SH-SY5Y (cell line): ENCODE measurements around the gene PRICKLE4.

Experiments
- GATA2 ChIP-seq: IDR thresholded peaks from 2 replicates; pipeline ENCODE4 v1.6.1; 2011; ENCODE audit warnings: mild to moderate bottlenecking, low read depth, low read length
- GATA3 ChIP-seq: IDR thresholded peaks from 2 replicates; pipeline ENCODE4 v1.6.1; 2011; ENCODE audit warnings: low read depth, mild to moderate bottlenecking, low read length, moderate library complexity

PRICKLE4 gene

DNA sequence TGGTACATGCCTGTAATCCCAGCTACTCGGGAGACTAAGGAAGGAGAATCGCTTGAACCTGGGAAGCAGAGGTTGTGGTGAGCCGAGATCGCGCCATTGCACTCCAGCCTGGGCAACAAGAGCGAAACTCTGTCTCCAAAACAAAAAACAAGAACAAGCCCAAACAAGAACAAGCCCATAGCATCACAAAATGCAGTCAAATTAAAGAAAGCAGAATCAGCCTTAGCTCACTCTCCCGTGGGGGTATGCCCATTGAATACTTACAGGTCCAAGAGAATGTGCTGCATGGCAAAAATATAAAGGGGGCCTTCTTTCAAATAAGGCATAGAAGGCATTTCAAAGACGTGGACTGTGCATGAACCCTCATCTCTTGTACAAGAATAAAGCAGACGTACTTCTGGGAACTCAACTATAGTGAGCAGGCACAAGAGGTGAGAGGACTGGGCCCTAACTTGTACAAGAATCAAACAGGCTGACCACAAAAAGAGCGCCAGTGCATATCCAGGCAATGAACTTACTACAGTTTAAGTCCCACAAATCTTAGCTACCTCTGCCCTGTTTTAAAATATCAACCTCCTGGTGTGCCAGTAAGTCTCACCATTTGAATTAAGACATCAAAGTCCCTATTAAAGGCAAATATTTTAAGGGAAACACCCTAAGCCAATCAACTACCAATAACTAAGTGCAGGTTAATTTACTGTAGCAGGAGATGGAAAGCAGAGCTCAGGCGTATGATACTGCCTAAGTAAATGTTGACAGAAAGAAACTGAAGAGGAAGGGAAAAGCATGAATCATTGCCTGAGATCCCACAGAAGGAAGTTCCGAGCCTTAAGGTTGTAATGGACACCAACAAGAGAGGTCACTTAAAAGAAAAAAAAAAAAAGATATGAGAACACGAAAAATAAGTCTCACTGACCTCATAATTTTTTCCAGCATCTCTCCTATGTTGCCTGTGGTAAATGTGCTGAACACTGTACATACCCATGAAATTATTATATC is 44.3 kb downstream of the PRICKLE4 start:
- no peak for TF ChIP-seq GATA2
- no peak for TF ChIP-seq GATA3

DNA sequence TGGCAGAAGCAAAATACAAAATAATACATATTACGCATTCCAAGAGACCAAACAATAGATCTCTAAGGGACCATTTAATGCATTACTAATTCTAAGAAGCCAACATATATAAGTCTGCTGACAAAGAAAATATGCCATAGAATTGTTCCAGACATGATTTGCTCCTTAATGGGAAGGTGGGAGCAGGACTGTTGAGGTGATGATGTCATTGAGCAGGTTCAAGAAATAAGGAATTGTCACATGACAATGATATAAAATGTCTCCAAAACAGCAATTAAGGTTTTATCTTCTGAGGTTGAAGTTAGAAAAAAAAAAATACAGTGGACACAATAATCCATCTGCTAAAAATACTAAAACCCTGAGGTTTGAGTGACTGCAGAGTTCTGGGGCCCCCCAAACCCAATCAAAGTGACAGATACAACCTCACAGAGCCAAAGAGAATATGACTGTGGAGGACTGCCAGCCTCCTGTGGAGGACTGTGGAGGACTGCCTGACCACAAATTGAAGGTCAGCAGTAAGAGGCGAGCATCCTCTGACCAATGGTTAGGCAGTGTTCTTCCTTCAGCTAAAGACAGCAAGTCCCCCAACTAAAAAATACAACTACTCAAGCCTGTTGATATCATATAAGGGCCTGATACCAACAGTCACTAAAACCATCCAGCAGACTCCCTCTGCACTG is 45.9 kb downstream of the PRICKLE4 start:
- TF ChIP-seq GATA2 (no peak), GATA3 (no peak)

DNA sequence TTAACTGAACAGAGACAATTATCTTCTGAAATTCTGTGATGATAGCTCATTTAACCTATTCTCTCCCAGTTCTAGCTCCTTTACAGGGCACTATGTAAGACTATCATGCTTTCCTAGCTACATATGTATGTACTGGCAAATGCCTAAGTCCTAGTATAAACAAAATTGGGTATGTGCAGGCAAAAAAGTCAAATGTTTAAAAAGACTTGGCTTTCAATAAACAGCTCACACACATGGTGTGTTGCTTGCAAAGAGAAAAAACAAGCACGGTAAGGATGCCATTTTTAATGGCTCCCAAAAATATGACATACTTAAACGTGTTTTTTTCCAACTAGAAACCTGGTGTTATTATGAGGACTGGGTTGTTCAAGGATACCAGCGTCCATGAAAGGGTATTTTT is 51.7 kb downstream of the PRICKLE4 start:
- TF ChIP-seq GATA3 (no peak), GATA2 (no peak)

DNA sequence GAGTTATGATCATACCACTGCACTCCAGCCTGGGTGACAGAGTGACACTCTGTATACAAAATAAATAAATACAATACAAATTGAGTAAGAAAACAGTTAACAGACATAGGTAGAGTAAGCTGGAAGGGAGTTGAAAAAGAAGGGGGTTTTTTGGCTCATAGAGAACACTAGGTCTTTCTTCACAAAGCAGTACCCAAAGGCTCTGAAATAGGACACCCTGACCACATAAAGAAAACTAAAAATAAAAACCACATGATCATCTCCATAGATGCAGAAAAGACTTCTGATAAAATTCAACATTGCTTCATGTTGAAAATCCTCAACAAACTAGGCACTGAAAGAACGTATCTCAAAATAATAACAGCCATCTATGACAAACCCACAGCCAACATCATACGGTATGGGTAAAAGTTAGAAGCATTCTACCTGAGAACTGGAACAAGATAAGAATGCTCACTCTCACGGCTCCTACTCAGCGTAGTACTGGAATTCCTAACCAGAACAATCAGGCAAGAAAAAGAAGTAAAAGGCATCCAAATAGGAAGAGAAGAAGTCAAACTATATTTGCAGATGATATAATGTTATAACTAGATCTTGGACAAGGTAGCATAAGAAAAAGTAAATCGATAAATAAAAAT is 55.6 kb downstream of the PRICKLE4 start:
- TF ChIP-seq GATA3 (no peak), GATA2 (no peak)

DNA sequence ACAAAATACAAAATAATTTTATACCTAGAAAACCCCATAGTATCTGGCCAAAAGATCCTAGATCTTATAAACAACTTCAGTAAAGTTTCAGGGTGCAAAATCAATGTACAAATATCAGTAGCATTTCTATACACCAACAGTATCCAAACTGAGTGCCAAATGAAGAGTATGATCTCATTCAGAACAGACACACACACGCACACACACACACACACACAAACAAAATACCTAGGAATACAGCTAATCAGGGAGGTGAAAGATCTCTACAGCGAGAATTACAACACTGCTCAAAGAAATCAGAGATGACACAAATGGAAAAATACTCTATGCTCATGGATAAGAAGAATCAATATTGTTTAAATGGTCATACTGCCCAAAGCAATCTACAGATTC is 56.1 kb downstream of the PRICKLE4 start:
- no peak for TF ChIP-seq GATA2
- TF ChIP-seq GATA3 = no peak
